WTC11 (cell line): ENCODE data around the gene GJB1. TPM values are rescaled to one million over a fixed set of nuclear protein-coding genes. Genes with fewer than 3 reads are reported as not detected.
A peak's percentile ranks its signal among the peaks of the same experiment; 100 is the strongest.

Source experiments
- ATAC-seq: fragments of 200-7000 bp; cut with Tn5 transposase; 2 replicates; pipeline ENCODE4 v1.10.0; 2021; ENCODE audit warnings: mild to moderate bottlenecking, moderate library complexity
- CTCF ChIA-PET: fragments of 300-600 bp; sonication (Branson Sonifier 250); formaldehyde crosslinking; loops from one replicate; lab custom pipeline; 2021; ENCODE audit warnings: antibody characterized with exemption; lab: Charles Lee
- POLR2A ChIA-PET: fragments of 350-600 bp; sonication (Branson Sonifier 250); formaldehyde crosslinking; loops from one replicate; lab custom pipeline; 2021; ENCODE audit warnings: antibody characterized with exemption; lab: Charles Lee
- DNase-seq: peaks from one replicate; pipeline ENCODE4 v3.0.0; 2021; ENCODE audit warnings: low spot score
- H3K27ac Mint-ChIP-seq: 2 replicates; pipeline ENCODE4 v1.8.0; 2021; ENCODE audit warnings: mixed read lengths
- H3K27me3 Mint-ChIP-seq: 2 replicates; pipeline ENCODE4 v1.8.0; 2021; ENCODE audit warnings: low read depth, mild to moderate bottlenecking, moderate library complexity, mixed read lengths
- H3K36me3 Mint-ChIP-seq: 2 replicates; pipeline ENCODE4 v1.8.0; 2021; ENCODE audit warnings: mixed read lengths
- H3K4me1 Mint-ChIP-seq: 2 replicates; pipeline ENCODE4 v1.8.0; 2022; ENCODE audit warnings: mixed read lengths
- H3K4me3 Mint-ChIP-seq: 2 replicates; pipeline ENCODE4 v1.8.0; 2021; ENCODE audit warnings: mild to moderate bottlenecking, moderate library complexity, mixed read lengths
- H3K9me3 Mint-ChIP-seq: 2 replicates; pipeline ENCODE4 v1.8.0; 2021; ENCODE audit warnings: mixed read lengths
- ATF2 ChIP-seq: sonication (generic); formaldehyde crosslinking; IDR thresholded peaks from 2 replicates; pipeline ENCODE4 v1.8.1; 2022; ENCODE audit warnings: low read depth, missing genetic modification reagents, borderline replicate concordance
- ETV6 ChIP-seq: sonication (generic); formaldehyde crosslinking; IDR thresholded peaks from 2 replicates; pipeline ENCODE4 v1.8.1; 2022; ENCODE audit warnings: mild to moderate bottlenecking, missing genetic modification reagents
- NFYB ChIP-seq: sonication (generic); formaldehyde crosslinking; conservative IDR thresholded peaks from 2 replicates; pipeline ENCODE4 v1.8.0; 2022; ENCODE audit warnings: low read depth, missing genetic modification reagents
- PRDM15 ChIP-seq: sonication (generic); formaldehyde crosslinking; IDR thresholded peaks from 2 replicates; pipeline ENCODE4 v1.8.0; 2022; ENCODE audit warnings: missing genetic modification reagents
- SOX15 ChIP-seq: fragments of 250-450 bp; sonication (Bioruptor Pico); IDR thresholded peaks from 2 replicates; pipeline ENCODE4 v1.9.0; 2021; ENCODE audit warnings: mild to moderate bottlenecking
- USF2 ChIP-seq: sonication (generic); formaldehyde crosslinking; IDR thresholded peaks from 2 replicates; pipeline ENCODE4 v1.8.1; 2023; ENCODE audit warnings: mild to moderate bottlenecking, missing genetic modification reagents, moderate library complexity
- ZNF219 ChIP-seq: sonication (generic); formaldehyde crosslinking; IDR thresholded peaks from 2 replicates; pipeline ENCODE4 v1.8.0; 2023; ENCODE audit warnings: missing genetic modification reagents, mild to moderate bottlenecking, borderline replicate concordance
- total RNA-seq: library from RNA; stranded (reverse); gene quantifications from 3 replicates; pipeline ENCODE4 v1.2.3, GENCODE V29; 2021
- TF ChIP-seq, protein P1 (sequence below): fragments of 250-450 bp; sonication (Bioruptor Pico); IDR thresholded peaks from 2 replicates; pipeline ENCODE4 v1.9.0; 2021; ENCODE audit warnings: mild to moderate bottlenecking
- TF ChIP-seq, protein P2 (sequence below): sonication (generic); formaldehyde crosslinking; IDR thresholded peaks from 2 replicates; pipeline ENCODE4 v1.8.0; 2022; ENCODE audit warnings: mild to moderate bottlenecking, missing genetic modification reagents
- TF ChIP-seq, protein P3 (sequence below): sonication (generic); formaldehyde crosslinking; IDR thresholded peaks from 2 replicates; pipeline ENCODE4 v1.8.0; 2022; ENCODE audit warnings: mild to moderate bottlenecking, missing genetic modification reagents
- TF ChIP-seq, protein P4 (sequence below): sonication (generic); formaldehyde crosslinking; IDR thresholded peaks from 2 replicates; pipeline ENCODE4 v1.8.1; 2022; ENCODE audit warnings: mild to moderate bottlenecking, moderate library complexity, missing genetic modification reagents

Gene GJB1
- total RNA-seq, 1 experiment from 2014 or later: 0.17 TPM

DNA sequence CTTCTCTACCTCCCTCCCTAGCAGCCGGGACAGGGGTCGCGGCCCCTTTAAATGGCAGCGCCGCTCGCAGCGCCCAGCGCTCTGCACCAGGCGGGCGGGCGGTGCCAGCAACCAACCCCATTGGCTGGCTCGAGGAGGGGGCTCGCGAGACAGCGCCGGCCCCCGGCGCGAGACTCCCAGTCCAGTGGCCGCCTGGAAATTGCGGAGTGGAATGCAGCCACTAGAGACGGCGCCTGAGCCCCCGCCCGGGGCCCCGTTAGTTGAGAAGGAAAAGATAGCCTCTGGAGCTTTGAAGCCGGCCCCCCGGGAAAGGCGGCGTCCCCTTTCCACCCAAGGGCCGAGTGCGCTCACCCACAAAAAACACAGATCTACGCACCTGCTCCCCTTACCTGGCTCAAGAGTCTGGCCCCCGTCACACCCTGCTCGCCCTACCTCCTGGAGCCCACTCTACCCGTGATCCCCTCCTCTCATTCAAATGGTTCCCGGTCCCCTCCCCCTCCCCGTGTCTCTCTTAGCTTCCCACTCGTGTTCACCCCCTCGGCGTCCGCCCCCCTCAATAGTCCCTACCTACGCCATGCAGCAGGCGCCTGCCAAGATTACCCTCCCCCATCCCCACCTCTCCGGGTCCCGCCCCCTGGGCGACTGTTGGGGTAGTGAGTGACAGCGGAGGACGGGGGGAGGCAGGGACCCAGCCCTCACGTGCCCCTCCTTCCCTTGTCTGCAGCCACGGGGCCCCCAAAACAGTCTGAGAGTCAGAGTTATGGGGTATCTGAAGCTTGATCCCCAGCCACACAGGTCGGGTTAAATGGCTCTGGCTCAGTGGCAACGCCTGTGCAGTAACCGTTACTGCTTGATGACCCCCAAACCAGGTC lies 31.3 kb downstream of the GJB1 start, which contains the start of gene ZMYM3:
Gene ZMYM3 (minus strand): TSS at position 49 of the 872 bp plus-strand sequence. CDS start 885 bp downstream, outside the sequence.
- Mint-ChIP-seq H3K27me3 (no peaks in the 10 kb centered on the region), H3K4me1 (peaks cover 21% of the 10 kb centered on the region), H3K9me3 (no peaks in the 10 kb centered on the region), H3K27ac (peak within 1 kb of the TSS; percentile 83), H3K36me3 (peaks cover 15% of the 10 kb centered on the region), H3K4me3 (peak within 1 kb of the TSS; percentile 90)
- TF ChIP-seq ZNF219 (CRISPR knock-in tag): no peak
- 0 out of 2 replicates have a peak, but pooled peaks have one; percentile 34 for TF ChIP-seq ETV6 (CRISPR knock-in tag)
- TF ChIP-seq SOX15: no peak
- TF ChIP-seq, protein P1, sequence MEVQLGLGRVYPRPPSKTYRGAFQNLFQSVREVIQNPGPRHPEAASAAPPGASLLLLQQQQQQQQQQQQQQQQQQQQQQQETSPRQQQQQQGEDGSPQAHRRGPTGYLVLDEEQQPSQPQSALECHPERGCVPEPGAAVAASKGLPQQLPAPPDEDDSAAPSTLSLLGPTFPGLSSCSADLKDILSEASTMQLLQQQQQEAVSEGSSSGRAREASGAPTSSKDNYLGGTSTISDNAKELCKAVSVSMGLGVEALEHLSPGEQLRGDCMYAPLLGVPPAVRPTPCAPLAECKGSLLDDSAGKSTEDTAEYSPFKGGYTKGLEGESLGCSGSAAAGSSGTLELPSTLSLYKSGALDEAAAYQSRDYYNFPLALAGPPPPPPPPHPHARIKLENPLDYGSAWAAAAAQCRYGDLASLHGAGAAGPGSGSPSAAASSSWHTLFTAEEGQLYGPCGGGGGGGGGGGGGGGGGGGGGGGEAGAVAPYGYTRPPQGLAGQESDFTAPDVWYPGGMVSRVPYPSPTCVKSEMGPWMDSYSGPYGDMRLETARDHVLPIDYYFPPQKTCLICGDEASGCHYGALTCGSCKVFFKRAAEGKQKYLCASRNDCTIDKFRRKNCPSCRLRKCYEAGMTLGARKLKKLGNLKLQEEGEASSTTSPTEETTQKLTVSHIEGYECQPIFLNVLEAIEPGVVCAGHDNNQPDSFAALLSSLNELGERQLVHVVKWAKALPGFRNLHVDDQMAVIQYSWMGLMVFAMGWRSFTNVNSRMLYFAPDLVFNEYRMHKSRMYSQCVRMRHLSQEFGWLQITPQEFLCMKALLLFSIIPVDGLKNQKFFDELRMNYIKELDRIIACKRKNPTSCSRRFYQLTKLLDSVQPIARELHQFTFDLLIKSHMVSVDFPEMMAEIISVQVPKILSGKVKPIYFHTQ (CRISPR knock-in tag): no peak
- TF ChIP-seq NFYB: peak; percentile 54; the same call in 1 of the 2 replicates
- TF ChIP-seq, protein P2, sequence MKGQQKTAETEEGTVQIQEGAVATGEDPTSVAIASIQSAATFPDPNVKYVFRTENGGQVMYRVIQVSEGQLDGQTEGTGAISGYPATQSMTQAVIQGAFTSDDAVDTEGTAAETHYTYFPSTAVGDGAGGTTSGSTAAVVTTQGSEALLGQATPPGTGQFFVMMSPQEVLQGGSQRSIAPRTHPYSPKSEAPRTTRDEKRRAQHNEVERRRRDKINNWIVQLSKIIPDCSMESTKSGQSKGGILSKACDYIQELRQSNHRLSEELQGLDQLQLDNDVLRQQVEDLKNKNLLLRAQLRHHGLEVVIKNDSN (CRISPR knock-in tag): peak; percentile 70; the same call in 1 of the 2 replicates
- TF ChIP-seq PRDM15 (CRISPR knock-in tag): peak; percentile 95
- TF ChIP-seq, protein P3, sequence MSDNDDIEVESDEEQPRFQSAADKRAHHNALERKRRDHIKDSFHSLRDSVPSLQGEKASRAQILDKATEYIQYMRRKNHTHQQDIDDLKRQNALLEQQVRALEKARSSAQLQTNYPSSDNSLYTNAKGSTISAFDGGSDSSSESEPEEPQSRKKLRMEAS: no peak
- TF ChIP-seq, protein P4, sequence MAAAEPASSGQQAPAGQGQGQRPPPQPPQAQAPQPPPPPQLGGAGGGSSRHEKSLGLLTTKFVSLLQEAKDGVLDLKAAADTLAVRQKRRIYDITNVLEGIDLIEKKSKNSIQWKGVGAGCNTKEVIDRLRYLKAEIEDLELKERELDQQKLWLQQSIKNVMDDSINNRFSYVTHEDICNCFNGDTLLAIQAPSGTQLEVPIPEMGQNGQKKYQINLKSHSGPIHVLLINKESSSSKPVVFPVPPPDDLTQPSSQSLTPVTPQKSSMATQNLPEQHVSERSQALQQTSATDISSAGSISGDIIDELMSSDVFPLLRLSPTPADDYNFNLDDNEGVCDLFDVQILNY: no peak
- no peak for TF ChIP-seq ATF2 (CRISPR knock-in tag)
- TF ChIP-seq USF2 (CRISPR knock-in tag): peak; percentile 71
- peak; percentile 70 for ATAC-seq
- POLR2A ChIA-PET: interaction anchor here (0.6 to 2.3 kb wide), 6 partner anchors 29 to 112 kb away, joined by 3 to 17 read pairs (median 6); partner anchors contain the start of genes NONO and TAF1
- CTCF ChIA-PET: interaction anchor here (0.6 to 1.9 kb wide), 5 partner anchors 29 to 411 kb away, joined by 3 to 12 read pairs (median 8); partner anchors contain the start of genes NONO and TAF1
- peak; percentile 81 for DNase-seq
